Liver (tissue), 9 donors: ENCODE data around the gene CTU2. TPM values are rescaled to one million over a fixed set of nuclear protein-coding genes. Genes with fewer than 3 reads are reported as not detected.

Experiments used
- DNase-seq: peaks from one replicate; pipeline ENCODE4 v3.0.0-alpha.2; 2017; ENCODE audit warnings: low spot score
- H3K27ac ChIP-seq, 2 donors: one replicate each; pipeline ENCODE4 v1.7.0; 2013; ENCODE audit warnings: inconsistent platforms in 2 of 2, low read length in 2 of 2, control low read depth in 1 of 2, low read depth in 1 of 2, mild to moderate bottlenecking in 1 of 2
- H3K27me3 ChIP-seq, 4 donors: one replicate each; pipeline versions ENCODE4 v1.6.1 to v1.7.0; 2013; ENCODE audit warnings: low read length in 3 of 4, inconsistent platforms in 1 of 4, mild to moderate bottlenecking in 1 of 4, moderate library complexity in 1 of 4; ENCODE audit not compliant: control insufficient read depth in 4 of 4, insufficient read depth in 4 of 4
- H3K36me3 ChIP-seq, 4 donors: one replicate each; pipeline versions ENCODE4 v1.6.1 to v1.7.0; 2013; ENCODE audit warnings: low read length in 3 of 4, mild to moderate bottlenecking in 3 of 4, low read depth in 1 of 4, moderate library complexity in 1 of 4; ENCODE audit not compliant: control insufficient read depth in 4 of 4, insufficient read depth in 3 of 4
- H3K4me1 ChIP-seq, 4 donors: one replicate each; pipeline versions ENCODE4 v1.6.1 to v1.7.0; 2013; ENCODE audit warnings: low read length in 3 of 4, mild to moderate bottlenecking in 3 of 4, moderate library complexity in 1 of 4; ENCODE audit not compliant: control insufficient read depth in 4 of 4, insufficient read depth in 4 of 4
- H3K4me3 ChIP-seq, 3 donors: one replicate each; pipeline versions ENCODE4 v1.6.1 to v1.7.0; 2013; ENCODE audit warnings: low read length in 3 of 3, control low read depth in 1 of 3, low read depth in 1 of 3, mild to moderate bottlenecking in 1 of 3
- H3K9ac ChIP-seq, 2 donors: one replicate each; pipeline ENCODE4 v1.7.0; 2013; ENCODE audit warnings: low read length in 2 of 2, mild to moderate bottlenecking in 2 of 2, moderate library complexity in 2 of 2, control low read depth in 1 of 2, low read depth in 1 of 2
- H3K9me3 ChIP-seq, 4 donors: one replicate each; pipeline versions ENCODE4 v1.6.1 to v1.7.0; 2013; ENCODE audit warnings: low read length in 3 of 4; ENCODE audit not compliant: control insufficient read depth in 4 of 4
- EGR1 ChIP-seq, 2 donors: IDR thresholded peaks; 2 replicates each; pipeline ENCODE4 v1.6.1; 2016 to 2018; ENCODE audit warnings: antibody characterized with exemption in 2 of 2, low read depth in 2 of 2
- FOXA1 ChIP-seq: IDR thresholded peaks from 2 replicates; pipeline ENCODE4 v1.6.1; 2016; ENCODE audit warnings: antibody characterized with exemption
- FOXA2 ChIP-seq: IDR thresholded peaks from 2 replicates; pipeline ENCODE4 v1.6.1; 2016; ENCODE audit warnings: antibody characterized with exemption
- GABPA ChIP-seq, 2 donors: IDR thresholded peaks in 1 of 2; conservative IDR thresholded peaks in 1 of 2; 2 replicates each; pipeline ENCODE4 v1.6.1; 2016; ENCODE audit warnings: antibody characterized with exemption in 2 of 2, mild to moderate bottlenecking in 1 of 2, moderate library complexity in 1 of 2
- HNF4A ChIP-seq, 2 donors: conservative IDR thresholded peaks; 2 replicates each; pipeline ENCODE4 v1.6.1; 2016; ENCODE audit warnings: antibody characterized with exemption in 2 of 2, mild to moderate bottlenecking in 2 of 2
- HNF4G ChIP-seq: IDR thresholded peaks from 2 replicates; pipeline ENCODE4 v1.6.1; 2016; ENCODE audit warnings: antibody characterized with exemption
- JUND ChIP-seq, 2 donors: IDR thresholded peaks; 2 replicates each; pipeline ENCODE4 v1.6.1; 2016; ENCODE audit warnings: antibody characterized with exemption in 2 of 2
- NR2F2 ChIP-seq: IDR thresholded peaks from 2 replicates; pipeline ENCODE4 v1.6.1; 2016; ENCODE audit warnings: antibody characterized with exemption
- RAD21 ChIP-seq, 2 donors: IDR thresholded peaks; 2 replicates each; pipeline ENCODE4 v1.6.1; 2016; ENCODE audit warnings: antibody characterized with exemption in 2 of 2, mild to moderate bottlenecking in 2 of 2
- RXRA ChIP-seq, 2 donors: IDR thresholded peaks; 2 replicates each; pipeline ENCODE4 v1.6.1; 2017 to 2018; ENCODE audit warnings: antibody characterized with exemption in 2 of 2, mild to moderate bottlenecking in 1 of 2
- SP1 ChIP-seq: IDR thresholded peaks from 2 replicates; pipeline ENCODE4 v1.6.1; 2018; ENCODE audit warnings: antibody characterized with exemption, mild to moderate bottlenecking
- TAF1 ChIP-seq: conservative IDR thresholded peaks from 2 replicates; pipeline ENCODE4 v1.6.1; 2016; ENCODE audit warnings: antibody characterized with exemption, mild to moderate bottlenecking
- YY1 ChIP-seq: IDR thresholded peaks from 2 replicates; pipeline ENCODE4 v1.6.1; 2016; ENCODE audit warnings: antibody characterized with exemption, mild to moderate bottlenecking
- WGBS: extraction: QIAGEN DNeasy Blood & Tissue Kit; methylation state at CpG from one replicate; pipeline ENCODE4 v1.1.7; 2013; 5-methylcytosine and 5-hydroxymethylcytosine counted together
- polyA plus RNA-seq, 2 donors: library from polyadenylated mRNA; stranded (reverse) in 1 of 2; unstranded in 1 of 2; fragments of 200-250 nt in 1 of 2; fragments of >200 nt in 1 of 2; fragmentation: Nextera tagmentation in 1 of 2; extraction: Ambion mirVana in 1 of 2; gene quantifications; one replicate each; pipeline versions ENCODE4 v1.2.1 to v1.2.3, GENCODE V29; 2013 to 2015
- total RNA-seq, 2 donors: library from RNA; depleted of rRNA; stranded (reverse); fragments of >200 nt; gene quantifications; one replicate each; pipeline ENCODE4 v1.2.3, GENCODE V29; 2014
- TF ChIP-seq, protein P1 (sequence below): IDR thresholded peaks from 2 replicates; pipeline ENCODE4 v1.6.1; 2016; ENCODE audit warnings: antibody characterized with exemption
- TF ChIP-seq, protein P2 (sequence below): IDR thresholded peaks from 2 replicates; pipeline ENCODE4 v1.6.1; 2016; ENCODE audit warnings: antibody characterized with exemption
- TF ChIP-seq, protein P3 (sequence below): IDR thresholded peaks from 2 replicates; pipeline ENCODE4 v1.6.1; 2016; ENCODE audit warnings: antibody characterized with exemption, mild to moderate bottlenecking
- TF ChIP-seq, protein P4 (sequence below): IDR thresholded peaks from 2 replicates; pipeline ENCODE4 v1.6.1; 2016; ENCODE audit warnings: antibody characterized with exemption
- TF ChIP-seq, protein P5 (sequence below): fragments of 150-350 bp; IDR thresholded peaks from 2 replicates; pipeline ENCODE4 v1.5.1; 2017; ENCODE audit warnings: improper control_type of control experiment, low read depth, low read length; ENCODE audit not compliant: missing input control
- donor health status: healthy.
- donor health status: healthy.
- donor health status: healthy.
- donor health status: healthy.
- donor health status: healthy.

Gene CTU2
- total and polyA plus RNA-seq, 4 donors = 7.0 to 8.5 (median 7.4) TPM

DNA sequence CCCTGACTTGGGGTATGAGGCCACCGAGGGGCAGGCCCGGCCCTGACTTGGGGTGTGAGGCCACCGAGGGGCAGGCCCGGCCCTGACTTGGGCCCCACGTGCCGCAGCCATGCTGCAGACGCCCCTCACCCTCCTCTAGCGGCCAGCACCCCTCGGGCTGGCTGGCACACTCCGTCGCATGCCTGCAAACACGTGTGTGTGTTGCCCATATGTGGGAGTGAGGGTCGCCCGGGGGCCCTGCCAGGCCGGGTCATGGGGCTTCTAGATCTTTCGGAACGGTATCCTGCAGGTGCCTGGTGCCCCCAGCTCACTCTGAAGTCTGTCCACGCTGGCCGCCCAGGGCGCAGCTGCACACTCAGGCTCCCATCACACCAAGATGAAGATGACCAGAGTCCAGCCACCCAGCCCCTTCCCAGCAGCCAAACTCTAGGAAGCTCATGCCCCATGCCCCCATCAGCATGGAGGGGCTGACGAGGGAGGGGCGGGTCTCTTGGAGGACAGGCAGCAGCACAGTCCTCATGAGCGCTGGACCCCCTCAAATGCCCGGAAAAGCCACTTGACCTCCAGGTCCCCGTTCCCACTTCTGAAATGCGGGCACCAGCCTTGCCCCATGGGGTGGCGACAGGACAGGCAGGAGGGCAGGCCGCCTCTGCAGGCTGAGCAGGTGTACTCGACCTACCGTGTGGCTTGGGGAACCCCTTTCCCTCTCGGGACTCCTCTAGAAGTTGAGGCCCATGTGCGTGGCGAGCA, 33.8 kb downstream of the CTU2 start:
- Histone ChIP-seq H3K36me3 (peaks cover 0 to 24% (median 14%) of the 10 kb centered on the region in 4 donors), H3K4me1 (peaks cover 0 to 17% (median 7%) of the 10 kb centered on the region in 4 donors), H3K4me3 (no peak overlapping the region), H3K9me3 (no peaks in the 10 kb centered on the region), H3K27me3 (no peaks in the 10 kb centered on the region), H3K27ac (no peak overlapping the region), H3K9ac (no peak overlapping the region)
- 95% methylated on average over 33 of the region's 33 CpGs for WGBS
- no peak for TF ChIP-seq FOXA1
- TF ChIP-seq RXRA (IDR thresholded peaks at IDR 0.05) = no peak
- no peak for TF ChIP-seq TAF1
- TF ChIP-seq EGR1 (IDR thresholded peaks at IDR 0.05; ENCODE audit: low read depth in 2 of 2) = no peak
- no peak for TF ChIP-seq YY1
- TF ChIP-seq, protein P1, sequence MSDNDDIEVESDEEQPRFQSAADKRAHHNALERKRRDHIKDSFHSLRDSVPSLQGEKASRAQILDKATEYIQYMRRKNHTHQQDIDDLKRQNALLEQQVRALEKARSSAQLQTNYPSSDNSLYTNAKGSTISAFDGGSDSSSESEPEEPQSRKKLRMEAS = no peak
- TF ChIP-seq, protein P2, sequence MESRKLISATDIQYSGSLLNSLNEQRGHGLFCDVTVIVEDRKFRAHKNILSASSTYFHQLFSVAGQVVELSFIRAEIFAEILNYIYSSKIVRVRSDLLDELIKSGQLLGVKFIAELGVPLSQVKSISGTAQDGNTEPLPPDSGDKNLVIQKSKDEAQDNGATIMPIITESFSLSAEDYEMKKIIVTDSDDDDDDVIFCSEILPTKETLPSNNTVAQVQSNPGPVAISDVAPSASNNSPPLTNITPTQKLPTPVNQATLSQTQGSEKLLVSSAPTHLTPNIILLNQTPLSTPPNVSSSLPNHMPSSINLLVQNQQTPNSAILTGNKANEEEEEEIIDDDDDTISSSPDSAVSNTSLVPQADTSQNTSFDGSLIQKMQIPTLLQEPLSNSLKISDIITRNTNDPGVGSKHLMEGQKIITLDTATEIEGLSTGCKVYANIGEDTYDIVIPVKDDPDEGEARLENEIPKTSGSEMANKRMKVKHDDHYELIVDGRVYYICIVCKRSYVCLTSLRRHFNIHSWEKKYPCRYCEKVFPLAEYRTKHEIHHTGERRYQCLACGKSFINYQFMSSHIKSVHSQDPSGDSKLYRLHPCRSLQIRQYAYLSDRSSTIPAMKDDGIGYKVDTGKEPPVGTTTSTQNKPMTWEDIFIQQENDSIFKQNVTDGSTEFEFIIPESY = no peak
- TF ChIP-seq HNF4A (conservative IDR thresholded peaks at IDR 0.05) = no peak
- no peak for TF ChIP-seq HNF4G
- TF ChIP-seq, protein P3, sequence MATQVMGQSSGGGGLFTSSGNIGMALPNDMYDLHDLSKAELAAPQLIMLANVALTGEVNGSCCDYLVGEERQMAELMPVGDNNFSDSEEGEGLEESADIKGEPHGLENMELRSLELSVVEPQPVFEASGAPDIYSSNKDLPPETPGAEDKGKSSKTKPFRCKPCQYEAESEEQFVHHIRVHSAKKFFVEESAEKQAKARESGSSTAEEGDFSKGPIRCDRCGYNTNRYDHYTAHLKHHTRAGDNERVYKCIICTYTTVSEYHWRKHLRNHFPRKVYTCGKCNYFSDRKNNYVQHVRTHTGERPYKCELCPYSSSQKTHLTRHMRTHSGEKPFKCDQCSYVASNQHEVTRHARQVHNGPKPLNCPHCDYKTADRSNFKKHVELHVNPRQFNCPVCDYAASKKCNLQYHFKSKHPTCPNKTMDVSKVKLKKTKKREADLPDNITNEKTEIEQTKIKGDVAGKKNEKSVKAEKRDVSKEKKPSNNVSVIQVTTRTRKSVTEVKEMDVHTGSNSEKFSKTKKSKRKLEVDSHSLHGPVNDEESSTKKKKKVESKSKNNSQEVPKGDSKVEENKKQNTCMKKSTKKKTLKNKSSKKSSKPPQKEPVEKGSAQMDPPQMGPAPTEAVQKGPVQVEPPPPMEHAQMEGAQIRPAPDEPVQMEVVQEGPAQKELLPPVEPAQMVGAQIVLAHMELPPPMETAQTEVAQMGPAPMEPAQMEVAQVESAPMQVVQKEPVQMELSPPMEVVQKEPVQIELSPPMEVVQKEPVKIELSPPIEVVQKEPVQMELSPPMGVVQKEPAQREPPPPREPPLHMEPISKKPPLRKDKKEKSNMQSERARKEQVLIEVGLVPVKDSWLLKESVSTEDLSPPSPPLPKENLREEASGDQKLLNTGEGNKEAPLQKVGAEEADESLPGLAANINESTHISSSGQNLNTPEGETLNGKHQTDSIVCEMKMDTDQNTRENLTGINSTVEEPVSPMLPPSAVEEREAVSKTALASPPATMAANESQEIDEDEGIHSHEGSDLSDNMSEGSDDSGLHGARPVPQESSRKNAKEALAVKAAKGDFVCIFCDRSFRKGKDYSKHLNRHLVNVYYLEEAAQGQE = no peak
- no peak for TF ChIP-seq RAD21 (IDR thresholded peaks at IDR 0.05)
- no peak for TF ChIP-seq JUND (IDR thresholded peaks at IDR 0.05)
- no peak for TF ChIP-seq NR2F2
- no peak for TF ChIP-seq FOXA2
- TF ChIP-seq GABPA (IDR thresholded peaks at IDR 0.05 in 1 of 2, conservative IDR thresholded peaks at IDR 0.05 in 1 of 2) = no peak
- TF ChIP-seq, protein P4, sequence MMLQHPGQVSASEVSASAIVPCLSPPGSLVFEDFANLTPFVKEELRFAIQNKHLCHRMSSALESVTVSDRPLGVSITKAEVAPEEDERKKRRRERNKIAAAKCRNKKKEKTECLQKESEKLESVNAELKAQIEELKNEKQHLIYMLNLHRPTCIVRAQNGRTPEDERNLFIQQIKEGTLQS = no peak
- TF ChIP-seq, protein P5, sequence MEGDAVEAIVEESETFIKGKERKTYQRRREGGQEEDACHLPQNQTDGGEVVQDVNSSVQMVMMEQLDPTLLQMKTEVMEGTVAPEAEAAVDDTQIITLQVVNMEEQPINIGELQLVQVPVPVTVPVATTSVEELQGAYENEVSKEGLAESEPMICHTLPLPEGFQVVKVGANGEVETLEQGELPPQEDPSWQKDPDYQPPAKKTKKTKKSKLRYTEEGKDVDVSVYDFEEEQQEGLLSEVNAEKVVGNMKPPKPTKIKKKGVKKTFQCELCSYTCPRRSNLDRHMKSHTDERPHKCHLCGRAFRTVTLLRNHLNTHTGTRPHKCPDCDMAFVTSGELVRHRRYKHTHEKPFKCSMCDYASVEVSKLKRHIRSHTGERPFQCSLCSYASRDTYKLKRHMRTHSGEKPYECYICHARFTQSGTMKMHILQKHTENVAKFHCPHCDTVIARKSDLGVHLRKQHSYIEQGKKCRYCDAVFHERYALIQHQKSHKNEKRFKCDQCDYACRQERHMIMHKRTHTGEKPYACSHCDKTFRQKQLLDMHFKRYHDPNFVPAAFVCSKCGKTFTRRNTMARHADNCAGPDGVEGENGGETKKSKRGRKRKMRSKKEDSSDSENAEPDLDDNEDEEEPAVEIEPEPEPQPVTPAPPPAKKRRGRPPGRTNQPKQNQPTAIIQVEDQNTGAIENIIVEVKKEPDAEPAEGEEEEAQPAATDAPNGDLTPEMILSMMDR = no peak
- TF ChIP-seq SP1 = no peak
- no peak for DNase-seq
